Neuronal stem cell (in vitro differentiated cells): ENCODE measurements around the gene ACTN4.

Source experiments
- DNase-seq: peaks from one replicate; pipeline ENCODE4 v3.0.0-alpha.2; 2013; ENCODE audit warnings: low spot score
- H2AFZ ChIP-seq: one replicate; pipeline ENCODE4 v1.6.1; 2013; ENCODE audit warnings: mild to moderate bottlenecking, low read length, inconsistent platforms
- H2AK5ac ChIP-seq: 2 replicates; pipeline ENCODE4 v1.6.1; 2013; ENCODE audit warnings: low read depth, mild to moderate bottlenecking, inconsistent platforms, low read length, moderate library complexity, mixed read lengths
- H2BK120ac ChIP-seq: 2 replicates; pipeline ENCODE4 v1.6.1; 2013; ENCODE audit warnings: low read depth, mild to moderate bottlenecking, inconsistent platforms, low read length, moderate library complexity, mixed read lengths
- H2BK12ac ChIP-seq: one replicate; pipeline ENCODE4 v1.6.1; 2013; ENCODE audit warnings: low read length, inconsistent platforms
- H2BK15ac ChIP-seq: 2 replicates; pipeline ENCODE4 v1.6.1; 2013; ENCODE audit warnings: mild to moderate bottlenecking, low read length, inconsistent platforms, mixed read lengths
- H2BK5ac ChIP-seq: one replicate; pipeline ENCODE4 v1.6.1; 2013; ENCODE audit warnings: inconsistent platforms, mild to moderate bottlenecking, low read length, moderate library complexity
- H3K14ac ChIP-seq: one replicate; pipeline ENCODE4 v1.6.1; 2013; ENCODE audit warnings: low read length, inconsistent platforms
- H3K18ac ChIP-seq: 2 replicates; pipeline ENCODE4 v1.6.1; 2013; ENCODE audit warnings: low read length, inconsistent platforms
- H3K23ac ChIP-seq: 2 replicates; pipeline ENCODE4 v1.6.1; 2013; ENCODE audit warnings: low read depth, mild to moderate bottlenecking, mixed read lengths, low read length, inconsistent platforms; ENCODE audit not compliant: poor library complexity
- H3K27ac ChIP-seq: replicated peaks from 3 replicates; pipeline ENCODE4 v1.5.1; 2013; ENCODE audit warnings: low read length, inconsistent platforms
- H3K27me3 ChIP-seq, 3 experiments: 2 replicates each; pipeline ENCODE4 v1.6.1; 2013; ENCODE audit warnings: low read length in 3 of 3, mild to moderate bottlenecking in 2 of 3, inconsistent platforms in 1 of 3, low read depth in 1 of 3, mixed read lengths in 1 of 3, moderate library complexity in 1 of 3; ENCODE audit not compliant: control insufficient read depth in 3 of 3, insufficient read depth in 3 of 3
- H3K36me3 ChIP-seq, 2 donors: replicated peaks in 1 of 2; 2 replicates each; pipeline ENCODE4 v1.6.1; 2013; ENCODE audit warnings: low read length in 2 of 2; ENCODE audit not compliant: control insufficient read depth in 2 of 2, insufficient read depth in 2 of 2
- H3K4ac ChIP-seq: 2 replicates; pipeline ENCODE4 v1.6.1; 2013; ENCODE audit warnings: inconsistent platforms, mild to moderate bottlenecking, low read length, moderate library complexity
- H3K4me1 ChIP-seq, 2 donors: 1 replicate in 1 of 2; 2 replicates in 1 of 2; pipeline ENCODE4 v1.6.1; 2013; ENCODE audit warnings: low read length in 2 of 2, low read depth in 1 of 2; ENCODE audit not compliant: control insufficient read depth in 2 of 2, insufficient read depth in 1 of 2
- H3K4me2 ChIP-seq: one replicate; pipeline ENCODE4 v1.6.1; 2013; ENCODE audit warnings: mild to moderate bottlenecking, low read length, inconsistent platforms; ENCODE audit not compliant: insufficient read depth, poor library complexity, severe bottlenecking
- H3K4me3 ChIP-seq, 2 donors: 2 replicates each; pipeline ENCODE4 v1.5.1; 2013; ENCODE audit warnings: low read length in 2 of 2, mild to moderate bottlenecking in 2 of 2, inconsistent platforms in 1 of 2, moderate library complexity in 1 of 2
- H3K79me1 ChIP-seq: one replicate; pipeline ENCODE4 v1.6.1; 2013; ENCODE audit warnings: low read depth, mild to moderate bottlenecking, inconsistent platforms, low read length, moderate library complexity
- H3K9ac ChIP-seq: one replicate; pipeline ENCODE4 v1.6.1; 2013; ENCODE audit warnings: mild to moderate bottlenecking, low read depth, low read length, inconsistent platforms; ENCODE audit not compliant: poor library complexity
- H3K9me3 ChIP-seq, 2 donors: replicated peaks in 1 of 2; 2 replicates each; pipeline versions ENCODE3 to v1.6.1; 2013; ENCODE audit warnings: low read length in 2 of 2, mild to moderate bottlenecking in 2 of 2, inconsistent platforms in 1 of 2, low read depth in 1 of 2, mixed read lengths in 1 of 2, moderate library complexity in 1 of 2; ENCODE audit not compliant: control insufficient read depth in 2 of 2, insufficient read depth in 1 of 2
- H4K8ac ChIP-seq: one replicate; pipeline ENCODE4 v1.6.1; 2013; ENCODE audit warnings: low read depth, mild to moderate bottlenecking, inconsistent platforms, low read length, moderate library complexity
- H4K91ac ChIP-seq: one replicate; pipeline ENCODE4 v1.6.1; 2013; ENCODE audit warnings: low read length, low read depth, mild to moderate bottlenecking, inconsistent platforms; ENCODE audit not compliant: poor library complexity
- WGBS, 2 donors: extraction: QIAGEN DNeasy Blood & Tissue Kit; methylation state at CpG; one replicate each; pipeline ENCODE4 v1.1.7; 2013; ENCODE audit warnings: missing lambda C conversion rate in 2 of 2, mixed read lengths in 1 of 2; ENCODE audit not compliant: insufficient read length in 2 of 2, insufficient replicate concordance in 1 of 2; ENCODE audit errors: extremely low coverage in 2 of 2; 5-methylcytosine and 5-hydroxymethylcytosine counted together

ACTN4 gene

GRCh38 chr19:38729653-38730469 is 82.4 kb downstream of the ACTN4 start:
- peaks cover 52 to 69% of the 10 kb centered on the region in 2 donors for H3K36me3 ChIP-seq

GRCh38 chr19:38730470-38730730 is 83.0 kb downstream of the ACTN4 start:
- no peak overlapping the region for H2AFZ ChIP-seq
- no peak overlapping the region for H3K27ac ChIP-seq
- no peak overlapping the region for H4K91ac ChIP-seq
- peaks cover 46 to 64% of the 10 kb centered on the region in 2 donors for H3K36me3 ChIP-seq
- no CpG with 5 or more reads among the region's 7 CpGs for WGBS, 2 donors
- no peak overlapping the region for H3K4me2 ChIP-seq
- H3K4me3 ChIP-seq: no peak overlapping the region
- no peaks in the 10 kb centered on the region for H3K9me3 ChIP-seq
- no peak overlapping the region for H2BK120ac ChIP-seq
- H3K27me3 ChIP-seq: no peaks in the 10 kb centered on the region
- no peak overlapping the region for H2AK5ac ChIP-seq
- H3K4me1 ChIP-seq: peaks cover 0 to 3% of the 10 kb centered on the region in 2 donors
- no peak overlapping the region for H2BK12ac ChIP-seq
- H2BK15ac ChIP-seq: no peak overlapping the region
- H3K4ac ChIP-seq: no peak overlapping the region
- no peak overlapping the region for H3K14ac ChIP-seq
- no peak overlapping the region for H2BK5ac ChIP-seq
- no peak for DNase-seq
- H3K18ac ChIP-seq: no peak overlapping the region
- no peak overlapping the region for H4K8ac ChIP-seq
- peak overlapping the region; percentile 93 for H3K23ac ChIP-seq
- no peak overlapping the region for H3K9ac ChIP-seq
- H3K79me1 ChIP-seq: peaks cover 11% of the 10 kb centered on the region

More at GRCh38 chr19:38729653-38730469, 82.4 kb downstream of the ACTN4 start:
- H2AK5ac ChIP-seq: no peak overlapping the region
- WGBS, 2 donors: no CpG with 5 or more reads among the region's 17 CpGs
- H2AFZ ChIP-seq: no peak overlapping the region
- no peaks in the 10 kb centered on the region for H3K9me3 ChIP-seq
- H3K4ac ChIP-seq: no peak overlapping the region
- no peak overlapping the region for H2BK5ac ChIP-seq
- H4K91ac ChIP-seq: no peak overlapping the region
- no peak overlapping the region for H2BK15ac ChIP-seq
- H2BK120ac ChIP-seq: no peak overlapping the region
- H3K27ac ChIP-seq: no peak overlapping the region
- no peak overlapping the region for H3K9ac ChIP-seq
- H3K4me3 ChIP-seq: no peak overlapping the region
- H3K4me1 ChIP-seq: peaks cover 0 to 2% of the 10 kb centered on the region in 2 donors
- H3K27me3 ChIP-seq: no peaks in the 10 kb centered on the region
- H4K8ac ChIP-seq: no peak overlapping the region
- H3K23ac ChIP-seq: no peak overlapping the region
- H3K18ac ChIP-seq: no peak overlapping the region
- no peak overlapping the region for H3K4me2 ChIP-seq
- peaks cover 14% of the 10 kb centered on the region for H3K79me1 ChIP-seq
- DNase-seq: peak; percentile 46
- no peak overlapping the region for H3K14ac ChIP-seq
- no peak overlapping the region for H2BK12ac ChIP-seq

GRCh38 chr19:38730731-38731589 is 83.5 kb downstream of the ACTN4 start:
- H3K4me1 ChIP-seq: peaks cover 0 to 4% of the 10 kb centered on the region in 2 donors
- no peak overlapping the region for H4K91ac ChIP-seq
- H3K4me3 ChIP-seq: no peak overlapping the region
- H2BK15ac ChIP-seq: no peak overlapping the region
- peaks cover 7% of the 10 kb centered on the region for H3K79me1 ChIP-seq
- H2AFZ ChIP-seq: no peak overlapping the region
- peak overlapping the region; percentile 93 for H3K23ac ChIP-seq
- H2BK5ac ChIP-seq: no peak overlapping the region
- H3K27me3 ChIP-seq: no peaks in the 10 kb centered on the region
- no peak overlapping the region for H3K14ac ChIP-seq
- H3K9me3 ChIP-seq: no peaks in the 10 kb centered on the region
- no peak overlapping the region for H3K27ac ChIP-seq
- H3K9ac ChIP-seq: no peak overlapping the region
- no peak for DNase-seq
- H3K18ac ChIP-seq: no peak overlapping the region
- H2BK120ac ChIP-seq: no peak overlapping the region
- no CpG with 5 or more reads among the region's 19 CpGs for WGBS, 2 donors
- no peak overlapping the region for H2AK5ac ChIP-seq
- H3K36me3 ChIP-seq: peaks cover 43 to 58% of the 10 kb centered on the region in 2 donors
- no peak overlapping the region for H4K8ac ChIP-seq
- no peak overlapping the region for H3K4me2 ChIP-seq
- no peak overlapping the region for H2BK12ac ChIP-seq
- no peak overlapping the region for H3K4ac ChIP-seq

- no peak overlapping the region for H2AK5ac ChIP-seq
Observed at GRCh38 chr19:38731654-38732301, 84.3 kb downstream of the ACTN4 start.

More at GRCh38 chr19:38731654-38732301, 84.3 kb downstream of the ACTN4 start:
- no peak overlapping the region for H3K14ac ChIP-seq
- WGBS, 2 donors: no CpG with 5 or more reads among the region's 10 CpGs
- no peak overlapping the region for H3K4me3 ChIP-seq
- peak overlapping the region; percentile 21 for H3K9ac ChIP-seq
- peak overlapping the region; percentile 38 for H3K18ac ChIP-seq
- peaks cover 5% of the 10 kb centered on the region for H3K79me1 ChIP-seq
- H2BK12ac ChIP-seq: no peak overlapping the region
- H2BK15ac ChIP-seq: no peak overlapping the region
- no peak overlapping the region for H2BK120ac ChIP-seq
- no peak overlapping the region for H4K91ac ChIP-seq
- no peak overlapping the region for H2BK5ac ChIP-seq
- no peak for DNase-seq
- no peak overlapping the region for H4K8ac ChIP-seq
- peaks cover 0 to 6% of the 10 kb centered on the region in 2 donors for H3K4me1 ChIP-seq
- peaks cover 0 to 4% (median 3%) of the 10 kb centered on the region in 3 experiments for H3K27me3 ChIP-seq
- H3K4ac ChIP-seq: no peak overlapping the region
- H2AFZ ChIP-seq: no peak overlapping the region
- H3K36me3 ChIP-seq: peaks cover 37 to 50% of the 10 kb centered on the region in 2 donors
- H3K27ac ChIP-seq: no peak overlapping the region
- H3K23ac ChIP-seq: no peak overlapping the region
- no peaks in the 10 kb centered on the region for H3K9me3 ChIP-seq
- no peak overlapping the region for H3K4me2 ChIP-seq
